ENCODE data around the gene GPR15LG. TPM values are rescaled to one million over a fixed set of nuclear protein-coding genes. Genes with fewer than 3 reads are reported as not detected.

Gene GPR15LG
- total RNA-seq, 4 donors from 2014 or later: 197 to 480 (median 266) TPM

GRCh38 chr10:84191106-84191505, 17.5 kb downstream of the GPR15LG start:
- Histone ChIP-seq H3K4me1 (peaks cover 3 to 29% (median 26%) of the 10 kb centered on the region in 4 donors), H3K27ac (no peak overlapping the region), H3K27me3 (peaks cover 26% of the 10 kb centered on the region), H3K9me3 (no peaks in the 10 kb centered on the region), H3K36me3 (no peaks in the 10 kb centered on the region), H3K4me3 (no peak overlapping the region)
- TF ChIP-seq EP300 (IDR thresholded peaks at IDR 0.05; ENCODE audit: low read depth) (no peak), POLR2A (IDR thresholded peaks at IDR 0.05) (no peak), POLR2AphosphoS5 (IDR thresholded peaks at IDR 0.05) (no peak), CTCF (IDR thresholded peaks at IDR 0.05) (no peak)
- in situ Hi-C loops (cut with MboI; ENCODE audit: low pct_ligation_motif_present in 1 of 4, low pct_unique_long_range_greater_than_20kb in 1 of 4, low sequenced_read_pairs in 3 of 4): no loop called here
- DNase-seq: peak; percentile 6
- intact Hi-C loops (cut with DNase I; ENCODE audit: low total_unique reads): no loop called here
- 52 to 87% methylated on average over 3 to 5 of the region's 5 CpGs for WGBS, 2 donors (ENCODE audit: low coverage in 1 of 2)

- TF ChIP-seq CTCF (IDR thresholded peaks at IDR 0.05) (no peak), EP300 (IDR thresholded peaks at IDR 0.05; ENCODE audit: low read depth) (no peak), POLR2AphosphoS5 (IDR thresholded peaks at IDR 0.05) (no peak), POLR2A (IDR thresholded peaks at IDR 0.05) (no peak)
- DNase-seq: no peak
- WGBS, 2 donors (ENCODE audit: low coverage in 1 of 2): 79 to 100% methylated on average over 1 to 2 of the region's 2 CpGs
- Histone ChIP-seq H3K4me3 (no peak overlapping the region), H3K27me3 (peaks cover 26% of the 10 kb centered on the region), H3K36me3 (no peaks in the 10 kb centered on the region), H3K4me1 (peaks cover 11 to 45% (median 43%) of the 10 kb centered on the region in 4 donors), H3K9me3 (no peaks in the 10 kb centered on the region), H3K27ac (no peak overlapping the region)
- in situ Hi-C loops (cut with MboI; ENCODE audit: low pct_ligation_motif_present in 1 of 4, low pct_unique_long_range_greater_than_20kb in 1 of 4, low sequenced_read_pairs in 3 of 4) (no loop called here), intact Hi-C loops (cut with DNase I; ENCODE audit: low total_unique reads) (no loop called here)
Measured at GRCh38 chr10:84193327-84193726, 19.7 kb downstream of the GPR15LG start.

- TF ChIP-seq CTCF (IDR thresholded peaks at IDR 0.05) (no peak), EP300 (IDR thresholded peaks at IDR 0.05; ENCODE audit: low read depth) (no peak), POLR2AphosphoS5 (IDR thresholded peaks at IDR 0.05) (no peak), POLR2A (IDR thresholded peaks at IDR 0.05) (no peak)
- WGBS, 2 donors (ENCODE audit: low coverage in 1 of 2): 26% methylated on average over 5 of the region's 5 CpGs; no CpG with 5 or more reads in 1 of the 2 donors
- intact Hi-C loops (cut with DNase I; ENCODE audit: low total_unique reads): no loop called here
- in situ Hi-C loops (cut with MboI; ENCODE audit: low pct_ligation_motif_present in 1 of 4, low pct_unique_long_range_greater_than_20kb in 1 of 4, low sequenced_read_pairs in 3 of 4): no loop called here
- DNase-seq: peak; percentile 5
- H3K4me3 ChIP-seq: peak overlapping the region; percentile 38 to 66 (median 58)
- H3K27me3 ChIP-seq: peaks cover 26% of the 10 kb centered on the region
- H3K36me3 ChIP-seq: no peaks in the 10 kb centered on the region
- peak overlapping the region in 3 of 4 donors; percentile 85 to 88 (median 87) for H3K27ac ChIP-seq
- H3K9me3 ChIP-seq: no peaks in the 10 kb centered on the region
- H3K4me1 ChIP-seq: peaks cover 11 to 43% (median 42%) of the 10 kb centered on the region in 4 donors
Measured at GRCh38 chr10:84193846-84194423, 20.3 kb downstream of the GPR15LG start.

GRCh38 chr10:84194424-84195043, 20.9 kb downstream of the GPR15LG start, which contains the start of gene CDHR1:
Gene CDHR1 (plus strand): TSS chr10:84194537. CDS start chr10:84194761, 224 bp downstream.
- peaks cover 26% of the 10 kb centered on the region for H3K27me3 ChIP-seq
- in situ Hi-C loops (cut with MboI; ENCODE audit: low pct_ligation_motif_present in 1 of 4, low pct_unique_long_range_greater_than_20kb in 1 of 4, low sequenced_read_pairs in 3 of 4) (no loop called here), intact Hi-C loops (cut with DNase I; ENCODE audit: low total_unique reads) (no loop called here)
- peaks cover 11 to 49% (median 48%) of the 10 kb centered on the region in 4 donors for H3K4me1 ChIP-seq
- H3K36me3 ChIP-seq: no peaks in the 10 kb centered on the region
- 3% methylated on average over 18 of the region's 61 CpGs; no CpG with 5 or more reads in 1 of the 2 donors for WGBS, 2 donors (ENCODE audit: low coverage in 1 of 2)
- H3K9me3 ChIP-seq: no peaks in the 10 kb centered on the region
- peak within 1 kb of the TSS; percentile 38 to 66 (median 58) for H3K4me3 ChIP-seq
- peak within 1 kb of the TSS; percentile 84 to 88 (median 86) for H3K27ac ChIP-seq
- DNase-seq: peak; percentile 72
- peak; percentile 56 for TF ChIP-seq POLR2A (IDR thresholded peaks at IDR 0.05)
- TF ChIP-seq POLR2AphosphoS5 (IDR thresholded peaks at IDR 0.05): peak in 2 of 3 donors; percentile 56 to 57
- no peak for TF ChIP-seq CTCF (IDR thresholded peaks at IDR 0.05)
- no peak for TF ChIP-seq EP300 (IDR thresholded peaks at IDR 0.05; ENCODE audit: low read depth)
